ENCODE data around the gene CTSH. TPM values are rescaled to one million over a fixed set of nuclear protein-coding genes. Genes with fewer than 3 reads are reported as not detected.
"Not testable (repeated sequence)": the region's sequence is repeated elsewhere in the genome, so short reads cannot be mapped to it uniquely, and the experiment has no call there.

CTSH gene
- total and polyA plus RNA-seq, 3 donors from 2014 or later: 44.3 to 152 (median 45.6) TPM

DNA sequence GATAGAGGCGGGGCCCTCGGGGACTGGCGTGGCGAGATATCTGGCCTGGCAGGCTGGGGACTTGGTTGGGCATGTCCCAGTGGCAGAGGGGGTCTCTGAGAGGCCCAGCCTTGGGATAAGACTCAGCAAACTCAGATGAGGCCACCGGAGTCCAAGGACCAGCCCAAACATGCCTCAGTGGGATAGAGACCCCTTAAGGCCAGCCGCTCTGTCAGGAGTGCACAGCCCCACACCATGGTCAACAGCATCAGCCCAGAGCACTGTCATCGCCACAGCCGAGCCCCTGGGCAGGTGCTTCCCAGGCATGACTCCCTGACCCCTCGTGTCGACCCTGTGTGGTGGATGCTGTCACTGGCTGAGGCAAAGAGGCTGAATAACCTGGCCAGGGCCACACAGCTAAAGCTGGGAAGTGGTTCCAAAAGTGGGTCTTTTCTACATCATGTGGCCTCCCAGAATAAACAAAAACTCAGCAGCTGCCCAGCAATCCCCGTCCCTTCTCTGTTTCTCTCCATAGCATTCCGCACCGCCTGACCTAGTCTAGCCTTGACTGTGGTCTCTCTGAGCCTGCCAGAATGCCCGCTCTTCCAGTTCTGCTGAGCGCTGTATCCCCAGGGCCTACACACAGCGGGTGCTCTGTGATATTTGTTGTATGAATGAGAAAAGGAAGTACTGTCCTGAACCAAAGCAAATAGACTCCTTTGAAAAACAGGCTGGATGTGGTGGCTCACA is 15.1 kb downstream of the CTSH start:
- no peak for DNase-seq
- intact Hi-C loops (cut with DNase I; ENCODE audit: low total_unique reads): no loop called here
- no peak overlapping the region for H3K27ac ChIP-seq
- 80 to 92% methylated on average over 13 to 15 of the region's 16 CpGs for WGBS, 2 donors
- TF ChIP-seq, protein P1, sequence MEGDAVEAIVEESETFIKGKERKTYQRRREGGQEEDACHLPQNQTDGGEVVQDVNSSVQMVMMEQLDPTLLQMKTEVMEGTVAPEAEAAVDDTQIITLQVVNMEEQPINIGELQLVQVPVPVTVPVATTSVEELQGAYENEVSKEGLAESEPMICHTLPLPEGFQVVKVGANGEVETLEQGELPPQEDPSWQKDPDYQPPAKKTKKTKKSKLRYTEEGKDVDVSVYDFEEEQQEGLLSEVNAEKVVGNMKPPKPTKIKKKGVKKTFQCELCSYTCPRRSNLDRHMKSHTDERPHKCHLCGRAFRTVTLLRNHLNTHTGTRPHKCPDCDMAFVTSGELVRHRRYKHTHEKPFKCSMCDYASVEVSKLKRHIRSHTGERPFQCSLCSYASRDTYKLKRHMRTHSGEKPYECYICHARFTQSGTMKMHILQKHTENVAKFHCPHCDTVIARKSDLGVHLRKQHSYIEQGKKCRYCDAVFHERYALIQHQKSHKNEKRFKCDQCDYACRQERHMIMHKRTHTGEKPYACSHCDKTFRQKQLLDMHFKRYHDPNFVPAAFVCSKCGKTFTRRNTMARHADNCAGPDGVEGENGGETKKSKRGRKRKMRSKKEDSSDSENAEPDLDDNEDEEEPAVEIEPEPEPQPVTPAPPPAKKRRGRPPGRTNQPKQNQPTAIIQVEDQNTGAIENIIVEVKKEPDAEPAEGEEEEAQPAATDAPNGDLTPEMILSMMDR (IDR thresholded peaks at IDR 0.05): no peak
- TF ChIP-seq POLR2A (IDR thresholded peaks at IDR 0.05): no peak
- H3K4me3 ChIP-seq: no peak overlapping the region
- H3K36me3 ChIP-seq (ENCODE audit: low read depth, missing control alignments): no peaks in the 10 kb centered on the region
- no peaks in the 10 kb centered on the region for H3K9me3 ChIP-seq
- no peaks in the 10 kb centered on the region for H3K27me3 ChIP-seq
- H3K4me1 ChIP-seq: peaks cover 11% of the 10 kb centered on the region

DNA sequence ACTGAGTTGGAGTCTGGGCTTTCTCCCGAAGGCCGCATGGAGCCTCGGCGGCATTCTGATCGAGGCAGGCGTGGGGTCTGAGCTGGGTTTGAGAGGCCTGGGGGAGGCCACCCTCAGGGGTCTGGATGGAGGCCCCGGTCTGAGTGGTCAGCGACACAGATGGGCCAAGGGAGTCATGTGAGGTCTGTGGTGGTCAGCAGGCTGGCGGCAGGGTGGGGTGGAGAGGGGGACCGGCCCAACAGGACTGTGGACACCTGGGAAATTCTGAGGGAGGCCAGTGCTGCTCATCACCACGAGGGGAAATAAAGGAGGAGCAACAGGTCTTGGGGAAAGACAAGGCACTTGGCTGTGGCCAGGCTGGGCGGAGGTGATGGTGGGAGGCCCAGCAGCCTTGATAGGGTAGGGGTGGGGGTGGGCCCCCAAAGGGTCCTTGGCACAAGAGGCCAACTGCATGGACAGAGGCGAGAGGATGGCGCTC is 16.2 kb downstream of the CTSH start:
- Histone ChIP-seq H3K36me3 (ENCODE audit: low read depth, missing control alignments) (no peaks in the 10 kb centered on the region), H3K9me3 (no peaks in the 10 kb centered on the region), H3K4me3 (no peak overlapping the region), H3K27me3 (no peaks in the 10 kb centered on the region), H3K4me1 (peaks cover 9% of the 10 kb centered on the region), H3K27ac (no peak overlapping the region)
- TF ChIP-seq, protein P1 (IDR thresholded peaks at IDR 0.05): no peak
- WGBS, 2 donors: 92 to 93% methylated on average over 14 of the region's 14 CpGs
- no peak for DNase-seq
- intact Hi-C loops (cut with DNase I; ENCODE audit: low total_unique reads): no loop called here

DNA sequence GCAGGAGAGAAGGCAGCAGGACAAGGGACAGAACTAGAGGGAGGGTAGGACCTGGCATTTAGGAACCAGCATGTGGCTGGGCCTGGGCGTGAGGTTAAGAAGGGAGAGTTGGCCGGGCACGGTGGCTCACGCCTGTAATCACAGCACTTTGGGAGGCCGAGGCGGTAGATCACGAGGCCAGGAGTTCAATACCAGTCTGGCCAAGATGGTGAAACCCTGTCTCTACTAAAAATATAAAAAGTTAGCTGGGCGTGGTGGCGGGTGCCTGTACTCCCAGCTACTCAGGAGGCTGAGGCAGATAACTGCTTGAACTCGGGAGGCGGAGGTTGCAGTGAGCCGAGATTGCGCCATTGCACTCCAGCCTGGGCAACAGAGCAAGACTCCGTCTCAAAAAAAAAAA is 16.7 kb downstream of the CTSH start:
- 94% methylated on average over 13 to 14 of the region's 14 CpGs for WGBS, 2 donors
- H3K4me3 ChIP-seq; H3K36me3 ChIP-seq (ENCODE audit: low read depth, missing control alignments); H3K9me3 ChIP-seq; DNase-seq; H3K4me1 ChIP-seq; H3K27ac ChIP-seq; intact Hi-C loops (cut with DNase I; ENCODE audit: low total_unique reads); H3K27me3 ChIP-seq: not testable (repeated sequence)

DNA sequence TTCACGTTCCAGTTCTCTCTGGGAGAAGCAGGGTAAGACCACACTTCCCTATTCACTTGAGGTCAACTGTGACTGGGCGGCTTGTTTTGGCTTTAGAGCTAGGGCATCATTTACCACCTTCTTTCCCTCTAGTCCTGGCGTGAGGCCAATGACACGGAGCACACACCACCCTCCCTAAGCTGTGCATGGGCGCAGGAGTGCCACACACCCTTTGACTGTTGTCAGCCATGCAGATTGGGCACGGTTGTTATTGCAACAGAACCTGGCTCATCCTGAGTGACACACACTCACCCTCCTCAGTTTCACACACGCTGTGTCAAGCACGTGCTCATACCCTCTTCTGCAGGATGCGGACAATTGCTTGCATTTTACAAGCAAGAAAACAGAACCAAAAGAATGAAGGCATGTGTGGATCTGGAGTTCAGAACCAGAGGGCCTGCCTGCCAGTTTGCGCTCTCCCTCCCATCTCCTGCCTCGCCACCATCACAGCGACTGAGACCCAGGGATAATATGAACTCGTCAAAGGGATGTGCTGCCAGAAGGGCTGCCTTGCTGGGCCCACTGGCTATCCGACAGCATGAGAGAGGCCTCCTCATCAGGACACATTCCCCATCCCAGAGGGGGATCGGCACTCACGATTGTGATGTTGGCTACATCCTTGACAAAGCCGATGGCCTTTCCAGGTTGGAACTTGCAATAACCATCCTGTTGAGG is 17.6 kb downstream of the CTSH start:
- no peak for DNase-seq
- Histone ChIP-seq H3K27ac (no peak overlapping the region), H3K9me3 (no peaks in the 10 kb centered on the region), H3K36me3 (ENCODE audit: low read depth, missing control alignments) (no peaks in the 10 kb centered on the region), H3K27me3 (no peaks in the 10 kb centered on the region), H3K4me3 (no peak overlapping the region), H3K4me1 (peaks cover 8% of the 10 kb centered on the region)
- intact Hi-C loops (cut with DNase I; ENCODE audit: low total_unique reads): no loop called here
- 88 to 90% methylated on average over 17 of the region's 17 CpGs for WGBS, 2 donors
- TF ChIP-seq, protein P1 (IDR thresholded peaks at IDR 0.05): no peak
- no peak for TF ChIP-seq POLR2A (IDR thresholded peaks at IDR 0.05)

DNA sequence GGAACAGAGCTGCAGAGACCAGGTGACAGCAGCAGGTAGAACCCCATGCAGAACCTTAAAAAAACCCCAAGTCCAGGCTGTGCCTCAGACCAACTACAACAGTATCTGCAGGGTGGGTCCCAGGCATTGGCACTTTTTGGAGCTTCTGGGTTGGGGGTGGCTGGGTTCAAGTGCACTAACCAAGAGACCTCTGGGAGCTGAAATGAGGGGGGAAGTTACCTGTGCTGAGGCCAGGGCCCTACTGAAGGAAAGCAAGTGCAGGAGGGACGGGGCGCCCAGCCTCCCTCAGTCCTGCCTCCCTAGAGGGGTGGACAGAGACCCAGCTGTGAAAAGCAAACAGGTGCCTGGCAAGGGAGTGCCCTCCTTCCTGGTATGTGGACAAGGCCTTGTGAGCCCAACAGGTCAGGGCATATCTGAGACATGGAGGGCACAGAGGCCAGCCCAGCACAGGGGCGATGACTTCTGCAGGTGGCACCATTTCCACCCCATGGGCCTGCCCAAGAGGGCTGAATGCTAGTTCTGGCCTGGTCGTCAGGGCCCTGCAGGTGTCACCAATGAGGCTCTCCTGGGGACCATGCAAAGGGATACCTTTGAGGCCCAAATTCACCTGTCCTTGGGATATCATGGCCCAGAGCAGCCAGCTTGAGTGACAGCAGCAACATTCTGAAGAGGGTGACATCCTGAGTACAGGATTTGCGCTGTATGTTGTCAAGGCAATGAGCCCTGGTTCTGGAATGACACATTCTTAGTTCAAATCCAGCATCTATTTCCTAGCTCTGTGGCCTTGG is 18.7 kb downstream of the CTSH start:
- H3K4me3 ChIP-seq: no peak overlapping the region
- 79 to 93% methylated on average over 2 to 5 of the region's 5 CpGs for WGBS, 2 donors
- TF ChIP-seq, protein P1 (IDR thresholded peaks at IDR 0.05): no peak
- TF ChIP-seq POLR2A (IDR thresholded peaks at IDR 0.05): no peak
- H3K27ac ChIP-seq: no peak overlapping the region
- no peak for DNase-seq
- H3K36me3 ChIP-seq (ENCODE audit: low read depth, missing control alignments): no peaks in the 10 kb centered on the region
- H3K27me3 ChIP-seq: no peaks in the 10 kb centered on the region
- peaks cover 6% of the 10 kb centered on the region for H3K4me1 ChIP-seq
- intact Hi-C loops (cut with DNase I; ENCODE audit: low total_unique reads): no loop called here
- H3K9me3 ChIP-seq: no peaks in the 10 kb centered on the region
